Measurements from ENCODE around the gene IGSF8.
"Not testable (repeated sequence)": the region's sequence is repeated elsewhere in the genome, so short reads cannot be mapped to it uniquely, and the experiment has no call there.

The IGSF8 gene

GRCh38 chr1:160133990-160134770 lies 35.8 kb upstream of the IGSF8 start:
- no peak overlapping the region for H3K4me3 ChIP-seq (ENCODE audit: low read length)
- no peak overlapping the region for H3K4me2 ChIP-seq (ENCODE audit: low read length)
- H3K27me3 ChIP-seq (ENCODE audit: control insufficient read depth, insufficient read depth, low read length): peaks cover 66% of the 10 kb centered on the region
- no peak overlapping the region for H3K9ac ChIP-seq (ENCODE audit: low read depth, low read length)
- no peaks in the 10 kb centered on the region for H3K36me3 ChIP-seq (ENCODE audit: insufficient read depth, low read length)
- no peaks in the 10 kb centered on the region for H3K9me3 ChIP-seq (replicated peaks; ENCODE audit: low read length)
- H3K4me1 ChIP-seq (ENCODE audit: control insufficient read depth, insufficient read depth, low read length): peaks cover 14% of the 10 kb centered on the region

GRCh38 chr1:160131803-160132565 lies 33.6 kb upstream of the IGSF8 start:
- peaks cover 33% of the 10 kb centered on the region for H3K4me1 ChIP-seq (ENCODE audit: control insufficient read depth, insufficient read depth, low read length)
- no peak overlapping the region for H3K9ac ChIP-seq (ENCODE audit: low read depth, low read length)
- no peak overlapping the region for H3K4me3 ChIP-seq (ENCODE audit: low read length)
- H3K36me3 ChIP-seq (ENCODE audit: insufficient read depth, low read length): no peaks in the 10 kb centered on the region
- H3K4me2 ChIP-seq (ENCODE audit: low read length): peak overlapping the region; percentile 35
- H3K9me3 ChIP-seq (replicated peaks; ENCODE audit: low read length): no peaks in the 10 kb centered on the region
- peaks cover 57% of the 10 kb centered on the region for H3K27me3 ChIP-seq (ENCODE audit: control insufficient read depth, insufficient read depth, low read length)

DNA sequence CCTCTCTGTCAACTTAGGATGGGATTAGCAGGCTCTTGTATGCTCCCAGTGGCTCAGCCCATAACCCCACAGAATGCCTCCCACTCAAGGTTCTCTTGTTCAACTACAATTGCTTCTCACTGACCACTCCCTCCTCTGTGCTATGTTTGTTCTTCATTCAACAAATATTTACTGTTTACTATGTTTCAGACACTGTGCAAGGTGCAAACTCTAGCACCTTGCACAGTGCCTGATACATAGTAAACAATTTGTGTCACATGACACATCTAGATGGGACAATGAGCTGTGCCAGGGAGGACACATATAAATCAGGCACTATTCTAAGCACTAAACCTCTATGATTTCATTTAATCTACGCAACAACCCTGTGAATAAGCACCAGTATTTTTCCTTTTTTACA lies 32.5 kb upstream of the IGSF8 start:
- H3K9me3 ChIP-seq (replicated peaks; ENCODE audit: low read length): no peaks in the 10 kb centered on the region
- H3K36me3 ChIP-seq (ENCODE audit: insufficient read depth, low read length): no peaks in the 10 kb centered on the region

GRCh38 chr1:160130486-160130885 lies 32.1 kb upstream of the IGSF8 start:
- H3K9ac ChIP-seq (ENCODE audit: low read depth, low read length): no peak overlapping the region

More for the DNA sequence above, 32.5 kb upstream of the IGSF8 start:
- no peak overlapping the region for H3K4me3 ChIP-seq (ENCODE audit: low read length)
- H3K9ac ChIP-seq (ENCODE audit: low read depth, low read length): no peak overlapping the region
- H3K27me3 ChIP-seq (ENCODE audit: control insufficient read depth, insufficient read depth, low read length): peaks cover 47% of the 10 kb centered on the region
- no peak overlapping the region for H3K4me2 ChIP-seq (ENCODE audit: low read length)
- peaks cover 37% of the 10 kb centered on the region for H3K4me1 ChIP-seq (ENCODE audit: control insufficient read depth, insufficient read depth, low read length)

GRCh38 chr1:160129966-160130365 lies 31.5 kb upstream of the IGSF8 start:
- H3K4me3 ChIP-seq (ENCODE audit: low read length): no peak overlapping the region
- peaks cover 38% of the 10 kb centered on the region for H3K27me3 ChIP-seq (ENCODE audit: control insufficient read depth, insufficient read depth, low read length)
- no peaks in the 10 kb centered on the region for H3K9me3 ChIP-seq (replicated peaks; ENCODE audit: low read length)
- H3K4me2 ChIP-seq (ENCODE audit: low read length): no peak overlapping the region
- H3K36me3 ChIP-seq (ENCODE audit: insufficient read depth, low read length): no peaks in the 10 kb centered on the region
- no peak overlapping the region for H3K9ac ChIP-seq (ENCODE audit: low read depth, low read length)
- H3K4me1 ChIP-seq (ENCODE audit: control insufficient read depth, insufficient read depth, low read length): peaks cover 46% of the 10 kb centered on the region

More at GRCh38 chr1:160130486-160130885, 32.1 kb upstream of the IGSF8 start:
- H3K27me3 ChIP-seq (ENCODE audit: control insufficient read depth, insufficient read depth, low read length): peaks cover 42% of the 10 kb centered on the region
- no peaks in the 10 kb centered on the region for H3K36me3 ChIP-seq (ENCODE audit: insufficient read depth, low read length)
- H3K4me1 ChIP-seq (ENCODE audit: control insufficient read depth, insufficient read depth, low read length): peaks cover 41% of the 10 kb centered on the region
- no peak overlapping the region for H3K4me3 ChIP-seq (ENCODE audit: low read length)
- no peaks in the 10 kb centered on the region for H3K9me3 ChIP-seq (replicated peaks; ENCODE audit: low read length)
- no peak overlapping the region for H3K4me2 ChIP-seq (ENCODE audit: low read length)

- no peaks in the 10 kb centered on the region for H3K36me3 ChIP-seq (ENCODE audit: insufficient read depth, low read length)
- H3K4me1 ChIP-seq (ENCODE audit: control insufficient read depth, insufficient read depth, low read length): peaks cover 51% of the 10 kb centered on the region
- no peak overlapping the region for H3K4me3 ChIP-seq (ENCODE audit: low read length)
- no peaks in the 10 kb centered on the region for H3K9me3 ChIP-seq (replicated peaks; ENCODE audit: low read length)
- H3K4me2 ChIP-seq (ENCODE audit: low read length): no peak overlapping the region
- peaks cover 34% of the 10 kb centered on the region for H3K27me3 ChIP-seq (ENCODE audit: control insufficient read depth, insufficient read depth, low read length)
- H3K9ac ChIP-seq (ENCODE audit: low read depth, low read length): no peak overlapping the region
These were observed 31.1 kb upstream of the IGSF8 start for GRCh38 chr1:160129558-160129957.

DNA sequence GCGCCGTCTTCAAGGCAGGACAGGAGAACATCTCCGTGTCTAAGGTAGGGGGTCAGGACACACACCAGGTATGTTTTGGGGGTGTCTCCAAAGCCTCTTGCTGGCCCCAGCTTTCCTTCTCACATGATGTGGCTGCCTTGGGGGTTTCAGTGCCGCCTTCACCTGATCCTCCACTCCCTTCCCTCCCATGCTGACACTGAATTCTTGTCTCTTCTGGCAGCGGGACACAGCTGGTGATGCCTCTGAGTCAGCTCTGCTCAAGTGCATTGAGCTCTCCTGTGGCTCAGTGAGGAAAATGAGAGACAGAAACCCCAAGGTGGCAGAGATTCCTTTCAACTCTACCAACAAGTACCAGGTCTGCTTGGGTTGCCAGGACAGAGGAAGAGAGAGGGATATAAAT lies 30.6 kb upstream of the IGSF8 start:
- H3K4me2 ChIP-seq (ENCODE audit: low read length): no peak overlapping the region
- H3K4me1 ChIP-seq (ENCODE audit: control insufficient read depth, insufficient read depth, low read length): peaks cover 56% of the 10 kb centered on the region
- no peak overlapping the region for H3K9ac ChIP-seq (ENCODE audit: low read depth, low read length)
- H3K9me3 ChIP-seq (replicated peaks; ENCODE audit: low read length): no peaks in the 10 kb centered on the region
- H3K36me3 ChIP-seq (ENCODE audit: insufficient read depth, low read length): no peaks in the 10 kb centered on the region
- no peak overlapping the region for H3K4me3 ChIP-seq (ENCODE audit: low read length)
- peaks cover 34% of the 10 kb centered on the region for H3K27me3 ChIP-seq (ENCODE audit: control insufficient read depth, insufficient read depth, low read length)

GRCh38 chr1:160128636-160129035 lies 30.2 kb upstream of the IGSF8 start:
- Histone ChIP-seq H3K27me3 (ENCODE audit: control insufficient read depth, insufficient read depth, low read length) (peaks cover 33% of the 10 kb centered on the region), H3K36me3 (ENCODE audit: insufficient read depth, low read length) (no peaks in the 10 kb centered on the region), H3K4me1 (ENCODE audit: control insufficient read depth, insufficient read depth, low read length) (peaks cover 60% of the 10 kb centered on the region)

DNA sequence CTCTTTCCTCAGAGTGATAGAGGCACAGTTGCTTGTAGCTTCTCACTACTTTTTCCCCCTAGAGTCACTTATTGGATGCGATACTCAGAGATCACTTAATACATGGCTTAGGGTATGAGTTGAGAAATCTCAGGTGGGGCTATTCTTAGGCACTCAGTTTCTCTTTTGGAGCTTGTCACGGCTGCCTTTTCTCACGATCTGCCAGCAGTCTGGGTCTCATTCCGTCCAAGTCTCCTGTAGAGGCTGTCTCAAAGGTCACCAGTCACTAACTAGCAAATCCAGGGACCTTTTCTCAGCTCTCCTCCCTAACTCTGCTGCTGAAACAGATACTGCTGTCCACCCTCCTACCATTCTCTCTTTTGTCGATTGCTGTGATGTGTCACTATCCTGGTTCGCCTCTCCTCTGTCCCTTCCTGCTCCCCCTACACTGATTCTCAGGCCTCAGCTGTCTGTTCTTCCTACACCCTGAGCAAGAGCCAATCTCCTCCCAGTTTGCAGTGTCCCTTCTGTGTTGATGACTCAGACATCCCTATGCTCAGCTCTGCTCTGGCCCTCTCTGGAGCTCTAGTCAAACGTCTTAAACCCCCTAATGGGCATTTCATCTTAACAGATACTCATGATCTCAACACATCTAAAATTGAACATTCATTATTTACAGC lies 29.6 kb upstream of the IGSF8 start:
- Histone ChIP-seq H3K4me3 (ENCODE audit: low read length) (peak overlapping the region; percentile 5), H3K4me2 (ENCODE audit: low read length) (peak overlapping the region; percentile 19), H3K9me3 (replicated peaks; ENCODE audit: low read length) (no peaks in the 10 kb centered on the region), H3K9ac (ENCODE audit: low read depth, low read length) (no peak overlapping the region), H3K36me3 (ENCODE audit: insufficient read depth, low read length) (no peaks in the 10 kb centered on the region), H3K4me1 (ENCODE audit: control insufficient read depth, insufficient read depth, low read length) (peaks cover 61% of the 10 kb centered on the region), H3K27me3 (ENCODE audit: control insufficient read depth, insufficient read depth, low read length) (peaks cover 26% of the 10 kb centered on the region)

More at GRCh38 chr1:160128636-160129035, 30.2 kb upstream of the IGSF8 start:
- Histone ChIP-seq H3K4me3 (ENCODE audit: low read length) (no peak overlapping the region), H3K9me3 (replicated peaks; ENCODE audit: low read length) (no peaks in the 10 kb centered on the region), H3K9ac (ENCODE audit: low read depth, low read length) (no peak overlapping the region), H3K4me2 (ENCODE audit: low read length) (no peak overlapping the region)

- Histone ChIP-seq H3K4me2 (ENCODE audit: low read length) (no peak overlapping the region), H3K9ac (ENCODE audit: low read depth, low read length) (no peak overlapping the region), H3K4me3 (ENCODE audit: low read length) (no peak overlapping the region), H3K4me1 (ENCODE audit: control insufficient read depth, insufficient read depth, low read length) (peaks cover 60% of the 10 kb centered on the region), H3K36me3 (ENCODE audit: insufficient read depth, low read length) (no peaks in the 10 kb centered on the region), H3K27me3 (ENCODE audit: control insufficient read depth, insufficient read depth, low read length) (peaks cover 20% of the 10 kb centered on the region), H3K9me3 (replicated peaks; ENCODE audit: low read length) (no peaks in the 10 kb centered on the region)
These were observed 29.0 kb upstream of the IGSF8 start for GRCh38 chr1:160127381-160127780.

GRCh38 chr1:160126342-160126741 lies 27.9 kb upstream of the IGSF8 start:
- H3K9ac ChIP-seq (ENCODE audit: low read depth, low read length); H3K9me3 ChIP-seq (replicated peaks; ENCODE audit: low read length); H3K4me2 ChIP-seq (ENCODE audit: low read length); H3K4me3 ChIP-seq (ENCODE audit: low read length); H3K36me3 ChIP-seq (ENCODE audit: insufficient read depth, low read length): not testable (repeated sequence)
- Histone ChIP-seq H3K4me1 (ENCODE audit: control insufficient read depth, insufficient read depth, low read length) (peaks cover 53% of the 10 kb centered on the region), H3K27me3 (ENCODE audit: control insufficient read depth, insufficient read depth, low read length) (peaks cover 13% of the 10 kb centered on the region)
